Measurements from ENCODE around the gene HGFAC. TPM values are rescaled to one million over a fixed set of nuclear protein-coding genes. Genes with fewer than 3 reads are reported as not detected.

The HGFAC gene
- total RNA-seq, 1 experiment from 2014 or later: 0.04 TPM

DNA sequence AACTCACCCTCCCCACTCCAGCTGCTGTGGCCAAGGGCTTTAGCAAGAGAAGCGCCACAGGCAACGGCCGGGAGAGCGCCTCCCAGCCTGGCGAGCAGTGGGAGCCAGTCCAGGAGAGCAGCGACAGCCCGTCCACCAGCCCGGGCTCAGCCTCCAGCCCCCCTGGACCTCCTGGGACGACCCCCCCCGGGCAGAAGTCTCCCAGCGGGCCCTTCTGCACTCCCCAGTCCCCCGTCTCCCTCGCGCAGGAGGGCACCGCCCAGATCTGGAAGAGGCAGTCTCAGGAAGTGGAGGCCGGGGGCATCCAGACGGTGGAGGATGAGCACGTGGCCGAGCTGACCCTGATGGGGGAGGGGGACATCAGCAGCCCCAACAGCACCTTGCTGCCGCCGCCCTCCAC lies 11.2 kb upstream of the HGFAC start:
- POLR2A ChIA-PET (ENCODE audit: unreplicated experiment): no interaction called here

DNA sequence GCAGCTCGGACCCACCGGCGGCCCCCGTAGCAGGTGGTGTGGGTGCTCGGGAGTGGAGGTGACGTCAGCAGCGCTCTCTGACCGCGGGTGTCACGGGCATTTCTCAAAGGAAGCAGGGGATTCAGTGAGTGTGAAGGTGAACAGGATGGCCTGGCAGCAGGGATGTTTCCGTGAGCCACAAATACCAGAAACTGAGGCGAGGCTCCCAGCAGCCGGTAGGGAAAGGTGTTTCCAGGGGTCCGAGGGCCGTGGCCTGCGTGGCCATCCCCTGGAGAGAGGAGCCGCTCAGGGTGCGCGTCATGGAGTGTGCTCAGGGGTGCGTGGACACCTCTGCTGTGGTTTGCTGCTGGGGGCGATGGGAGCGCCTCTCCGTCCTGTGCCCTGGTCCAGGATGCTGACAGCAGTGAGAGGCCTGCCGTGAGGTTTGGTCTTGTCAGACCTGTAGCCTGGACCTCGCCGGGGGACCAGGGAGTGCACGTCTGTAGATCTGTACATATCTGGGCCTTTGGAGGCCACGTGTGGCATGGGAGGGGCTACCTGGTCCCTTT lies 10.2 kb upstream of the HGFAC start:
- ATAC-seq (no peak), DNase-seq (no peak)
- BruUV-seq (replicated peaks): no TSS peak
- Histone ChIP-seq H3K4me1 (ENCODE audit: insufficient read depth, low read length) (peaks cover 3% of the 10 kb centered on the region), H3K36me3 (ENCODE audit: low read depth, low read length) (no peaks in the 10 kb centered on the region), H4K20me1 (ENCODE audit: low read length) (no peaks in the 10 kb centered on the region), H3K27me3 (ENCODE audit: low read length) (no peaks in the 10 kb centered on the region), H3K79me2 (ENCODE audit: low read length) (no peaks in the 10 kb centered on the region), H3K4me3 (ENCODE audit: low read length) (no peak overlapping the region), H3K9me3 (ENCODE audit: low read length) (no peaks in the 10 kb centered on the region), H3K27ac (ENCODE audit: low read length) (no peak overlapping the region), H3K4me2 (ENCODE audit: low read length) (no peak overlapping the region), H3K9ac (ENCODE audit: low read length) (no peak overlapping the region), H3K9me2 (replicated peaks; ENCODE audit: low read length) (no peaks in the 10 kb centered on the region), H2AFZ (ENCODE audit: low read length) (no peak overlapping the region), H3F3A (ENCODE audit: low read length, unreplicated experiment) (no peaks in the 10 kb centered on the region)
- no peak for TF ChIP-seq EZH2 (IDR thresholded peaks at IDR 0.05; ENCODE audit: low read length, unreplicated experiment)
- TF ChIP-seq, protein P1, sequence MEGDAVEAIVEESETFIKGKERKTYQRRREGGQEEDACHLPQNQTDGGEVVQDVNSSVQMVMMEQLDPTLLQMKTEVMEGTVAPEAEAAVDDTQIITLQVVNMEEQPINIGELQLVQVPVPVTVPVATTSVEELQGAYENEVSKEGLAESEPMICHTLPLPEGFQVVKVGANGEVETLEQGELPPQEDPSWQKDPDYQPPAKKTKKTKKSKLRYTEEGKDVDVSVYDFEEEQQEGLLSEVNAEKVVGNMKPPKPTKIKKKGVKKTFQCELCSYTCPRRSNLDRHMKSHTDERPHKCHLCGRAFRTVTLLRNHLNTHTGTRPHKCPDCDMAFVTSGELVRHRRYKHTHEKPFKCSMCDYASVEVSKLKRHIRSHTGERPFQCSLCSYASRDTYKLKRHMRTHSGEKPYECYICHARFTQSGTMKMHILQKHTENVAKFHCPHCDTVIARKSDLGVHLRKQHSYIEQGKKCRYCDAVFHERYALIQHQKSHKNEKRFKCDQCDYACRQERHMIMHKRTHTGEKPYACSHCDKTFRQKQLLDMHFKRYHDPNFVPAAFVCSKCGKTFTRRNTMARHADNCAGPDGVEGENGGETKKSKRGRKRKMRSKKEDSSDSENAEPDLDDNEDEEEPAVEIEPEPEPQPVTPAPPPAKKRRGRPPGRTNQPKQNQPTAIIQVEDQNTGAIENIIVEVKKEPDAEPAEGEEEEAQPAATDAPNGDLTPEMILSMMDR (conservative IDR thresholded peaks at IDR 0.05; ENCODE audit: low read depth, low read length): no peak
- TF ChIP-seq EZH2phosphoT487 (IDR thresholded peaks at IDR 0.05; ENCODE audit: borderline replicate concordance, low read length): no peak
- intact Hi-C loops (cut with micrococcal nuclease): no loop called here
- ChIA-PET POLR2A (ENCODE audit: unreplicated experiment) (no interaction called here), CTCF (no interaction called here)

More for the DNA sequence above, 11.2 kb upstream of the HGFAC start:
- TF ChIP-seq EZH2phosphoT487 (IDR thresholded peaks at IDR 0.05; ENCODE audit: borderline replicate concordance, low read length): no peak
- TF ChIP-seq, protein P1 (conservative IDR thresholded peaks at IDR 0.05; ENCODE audit: low read depth, low read length): no peak
- no peak for TF ChIP-seq EZH2 (IDR thresholded peaks at IDR 0.05; ENCODE audit: low read length, unreplicated experiment)
- no peaks in the 10 kb centered on the region for H3K4me1 ChIP-seq (ENCODE audit: insufficient read depth, low read length)
- no peaks in the 10 kb centered on the region for H4K20me1 ChIP-seq (ENCODE audit: low read length)
- no peak overlapping the region for H2AFZ ChIP-seq (ENCODE audit: low read length)
- no peak overlapping the region for H3K4me2 ChIP-seq (ENCODE audit: low read length)
- no peak overlapping the region for H3K27ac ChIP-seq (ENCODE audit: low read length)
- H3K27me3 ChIP-seq (ENCODE audit: low read length): no peaks in the 10 kb centered on the region
- H3K9me3 ChIP-seq (ENCODE audit: low read length): no peaks in the 10 kb centered on the region
- no peak for DNase-seq
- H3K4me3 ChIP-seq (ENCODE audit: low read length): no peak overlapping the region
- BruUV-seq (replicated peaks): no TSS peak
- CTCF ChIA-PET: no interaction called here
- H3K36me3 ChIP-seq (ENCODE audit: low read depth, low read length): no peaks in the 10 kb centered on the region
- no peak overlapping the region for H3K9ac ChIP-seq (ENCODE audit: low read length)
- H3K79me2 ChIP-seq (ENCODE audit: low read length): no peaks in the 10 kb centered on the region
- ATAC-seq: no peak
- H3F3A ChIP-seq (ENCODE audit: low read length, unreplicated experiment): no peaks in the 10 kb centered on the region
- intact Hi-C loops (cut with micrococcal nuclease): no loop called here
- H3K9me2 ChIP-seq (replicated peaks; ENCODE audit: low read length): no peaks in the 10 kb centered on the region

DNA sequence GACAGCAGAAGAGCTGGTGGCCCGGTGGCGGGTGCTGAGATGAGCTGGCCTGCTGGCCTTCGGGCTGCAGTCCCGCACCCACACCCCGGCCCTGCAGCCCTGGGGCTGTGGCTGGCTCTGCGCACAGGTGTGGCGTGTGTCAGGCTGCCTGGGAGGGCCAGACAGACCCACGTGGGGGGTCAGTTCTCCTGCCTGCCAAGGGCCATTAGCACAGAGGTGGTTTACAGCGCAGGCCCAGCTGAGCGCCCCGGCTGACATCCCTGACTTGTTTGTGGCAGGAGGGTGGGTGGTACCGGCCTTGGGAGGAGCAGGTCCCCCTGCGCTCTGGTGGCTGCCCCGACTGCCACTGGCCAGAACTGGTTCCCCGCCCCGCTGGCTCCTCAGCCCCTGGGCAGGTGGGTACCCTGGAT lies 9.4 kb upstream of the HGFAC start:
- no peak overlapping the region for H2AFZ ChIP-seq (ENCODE audit: low read length)
- POLR2A ChIA-PET (ENCODE audit: unreplicated experiment): no interaction called here
- no peak for ATAC-seq
- H3K4me3 ChIP-seq (ENCODE audit: low read length): no peak overlapping the region
- intact Hi-C loops (cut with micrococcal nuclease): no loop called here
- no peaks in the 10 kb centered on the region for H3K27me3 ChIP-seq (ENCODE audit: low read length)
- BruUV-seq (replicated peaks): no TSS peak
- H3K9me3 ChIP-seq (ENCODE audit: low read length): no peaks in the 10 kb centered on the region
- H3K4me1 ChIP-seq (ENCODE audit: insufficient read depth, low read length): peaks cover 11% of the 10 kb centered on the region
- no peaks in the 10 kb centered on the region for H4K20me1 ChIP-seq (ENCODE audit: low read length)
- H3K27ac ChIP-seq (ENCODE audit: low read length): no peak overlapping the region
- no peaks in the 10 kb centered on the region for H3K79me2 ChIP-seq (ENCODE audit: low read length)
- H3K9me2 ChIP-seq (replicated peaks; ENCODE audit: low read length): no peaks in the 10 kb centered on the region
- no peaks in the 10 kb centered on the region for H3K36me3 ChIP-seq (ENCODE audit: low read depth, low read length)
- H3K4me2 ChIP-seq (ENCODE audit: low read length): no peak overlapping the region
- H3F3A ChIP-seq (ENCODE audit: low read length, unreplicated experiment): no peaks in the 10 kb centered on the region
- no peak for TF ChIP-seq EZH2phosphoT487 (IDR thresholded peaks at IDR 0.05; ENCODE audit: borderline replicate concordance, low read length)
- TF ChIP-seq, protein P1 (conservative IDR thresholded peaks at IDR 0.05; ENCODE audit: low read depth, low read length): no peak
- TF ChIP-seq EZH2 (IDR thresholded peaks at IDR 0.05; ENCODE audit: low read length, unreplicated experiment): no peak
- DNase-seq: no peak
- H3K9ac ChIP-seq (ENCODE audit: low read length): no peak overlapping the region
- CTCF ChIA-PET: no interaction called here
